ENCODE data around the gene CRLF3.
"Not testable (repeated sequence)": the region's sequence is repeated elsewhere in the genome, so short reads cannot be mapped to it uniquely, and the experiment has no call there.

Gene CRLF3

DNA sequence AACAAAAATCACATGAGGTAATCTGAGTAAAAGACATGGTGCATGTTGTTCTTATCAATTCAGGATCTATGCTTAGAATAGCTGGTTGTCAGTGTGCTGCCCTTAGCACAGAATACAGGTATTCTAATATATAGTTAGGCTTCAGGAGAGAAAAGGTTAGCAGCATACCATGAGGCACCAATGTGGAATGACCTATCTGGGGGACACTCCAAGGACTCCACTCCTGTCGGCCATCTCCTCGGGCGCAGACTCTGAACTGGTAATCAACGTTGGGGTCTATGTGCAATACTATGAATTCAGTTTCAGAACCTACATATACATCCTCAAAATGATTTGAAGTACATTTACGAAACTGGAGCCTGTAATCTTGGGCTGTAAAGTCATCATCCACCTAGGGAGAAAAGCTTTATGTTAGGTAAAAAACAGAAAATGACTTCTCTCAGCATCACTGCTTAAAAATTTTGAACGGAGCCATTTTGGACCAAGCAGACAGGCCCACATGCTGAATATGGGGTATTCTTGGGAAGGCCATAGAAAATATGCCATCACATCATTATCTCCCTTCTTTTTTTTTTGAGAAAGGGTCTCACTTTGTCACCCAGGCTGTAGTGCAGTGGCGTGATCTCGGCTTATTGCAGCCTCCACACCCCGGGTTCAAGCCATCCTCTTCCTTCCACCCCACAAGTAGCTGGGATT is 31.1 kb downstream of the CRLF3 start:
- no peak overlapping the region for H3K4me3 ChIP-seq (ENCODE audit: low read depth, low read length)
- no peaks in the 10 kb centered on the region for H3K79me2 ChIP-seq (ENCODE audit: control insufficient read depth, insufficient read depth, low read length, unreplicated experiment)
- no peaks in the 10 kb centered on the region for H3K4me1 ChIP-seq (ENCODE audit: control insufficient read depth, insufficient read depth, low read length, unreplicated experiment)
- H3K27ac ChIP-seq (ENCODE audit: low read depth, low read length), result no peak overlapping the region
- no peaks in the 10 kb centered on the region for H3K27me3 ChIP-seq (ENCODE audit: insufficient read depth, low read length)
- peaks cover 24% of the 10 kb centered on the region for H3K36me3 ChIP-seq (ENCODE audit: insufficient read depth, low read length)
- no peak overlapping the region for H2AFZ ChIP-seq (ENCODE audit: low read length, unreplicated experiment)

GRCh38 chr17:30790279-30790678 is 34.2 kb downstream of the CRLF3 start:
- no peaks in the 10 kb centered on the region for H3K79me2 ChIP-seq (ENCODE audit: control insufficient read depth, insufficient read depth, low read length, unreplicated experiment)
- no peaks in the 10 kb centered on the region for H3K4me1 ChIP-seq (ENCODE audit: control insufficient read depth, insufficient read depth, low read length, unreplicated experiment)
- H3K36me3 ChIP-seq (ENCODE audit: insufficient read depth, low read length), result peaks cover 24% of the 10 kb centered on the region
- no peak overlapping the region for H3K4me3 ChIP-seq (ENCODE audit: low read depth, low read length)
- peak overlapping the region; percentile 13 for H3K27ac ChIP-seq (ENCODE audit: low read depth, low read length)
- no peak overlapping the region for H2AFZ ChIP-seq (ENCODE audit: low read length, unreplicated experiment)
- no peaks in the 10 kb centered on the region for H3K27me3 ChIP-seq (ENCODE audit: insufficient read depth, low read length)

DNA sequence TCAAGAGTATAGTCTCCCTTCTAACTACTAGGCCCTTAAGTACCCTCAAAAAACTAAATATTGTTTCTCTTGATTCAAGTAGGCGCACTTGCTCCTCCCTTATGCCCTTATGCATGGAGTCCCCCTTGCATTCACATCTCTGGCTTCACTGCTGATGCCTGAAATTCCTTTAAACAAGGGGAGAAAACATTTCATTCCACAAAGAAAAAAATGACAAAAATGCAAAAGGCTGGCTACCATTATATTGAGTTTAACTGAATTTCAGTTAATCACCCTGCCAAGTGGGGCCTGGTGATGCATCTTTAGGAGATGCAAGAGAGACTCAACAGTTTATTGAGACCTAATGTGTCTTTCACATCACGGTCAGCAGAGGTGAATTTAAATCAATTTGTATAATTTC is 35.6 kb downstream of the CRLF3 start:
- no peaks in the 10 kb centered on the region for H3K4me1 ChIP-seq (ENCODE audit: control insufficient read depth, insufficient read depth, low read length, unreplicated experiment)
- no peaks in the 10 kb centered on the region for H3K79me2 ChIP-seq (ENCODE audit: control insufficient read depth, insufficient read depth, low read length, unreplicated experiment)
- H3K36me3 ChIP-seq (ENCODE audit: insufficient read depth, low read length), result peaks cover 24% of the 10 kb centered on the region
- H3K27ac ChIP-seq (ENCODE audit: low read depth, low read length), result no peak overlapping the region
- H2AFZ ChIP-seq (ENCODE audit: low read length, unreplicated experiment), result no peak overlapping the region
- H3K27me3 ChIP-seq (ENCODE audit: insufficient read depth, low read length), result no peaks in the 10 kb centered on the region
- no peak overlapping the region for H3K4me3 ChIP-seq (ENCODE audit: low read depth, low read length)

- Histone ChIP-seq H3K4me3 (ENCODE audit: low read depth, low read length) (no peak overlapping the region), H3K27me3 (ENCODE audit: insufficient read depth, low read length) (no peaks in the 10 kb centered on the region), H3K79me2 (ENCODE audit: control insufficient read depth, insufficient read depth, low read length, unreplicated experiment) (no peaks in the 10 kb centered on the region), H2AFZ (ENCODE audit: low read length, unreplicated experiment) (no peak overlapping the region), H3K4me1 (ENCODE audit: control insufficient read depth, insufficient read depth, low read length, unreplicated experiment) (no peaks in the 10 kb centered on the region), H3K27ac (ENCODE audit: low read depth, low read length) (no peak overlapping the region), H3K36me3 (ENCODE audit: insufficient read depth, low read length) (peaks cover 14% of the 10 kb centered on the region)
Observed at GRCh38 chr17:30782206-30782605, 42.3 kb downstream of the CRLF3 start.

DNA sequence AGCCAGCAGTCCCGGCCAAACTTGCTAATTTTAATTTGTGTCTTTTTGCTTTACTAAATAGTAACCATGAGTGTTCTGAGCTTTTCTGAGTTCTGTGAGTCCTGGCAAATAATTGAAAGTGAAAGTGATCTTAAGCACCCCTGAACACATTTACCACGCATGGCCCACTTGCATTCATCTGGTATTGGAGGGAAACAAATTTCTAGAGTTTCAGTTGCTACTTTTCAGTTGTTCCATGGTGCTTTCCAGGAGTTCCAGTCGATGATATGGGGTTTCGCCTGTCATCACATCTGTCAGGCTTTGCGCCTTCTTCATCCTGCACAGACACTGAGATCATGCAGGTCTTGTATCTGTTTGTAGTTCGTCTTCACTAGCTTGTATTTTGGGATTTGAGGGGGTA is 44.1 kb downstream of the CRLF3 start:
- no peak overlapping the region for H2AFZ ChIP-seq (ENCODE audit: low read length, unreplicated experiment)
- H3K36me3 ChIP-seq (ENCODE audit: insufficient read depth, low read length), result peaks cover 14% of the 10 kb centered on the region
- H3K4me3 ChIP-seq (ENCODE audit: low read depth, low read length), result no peak overlapping the region
- no peaks in the 10 kb centered on the region for H3K27me3 ChIP-seq (ENCODE audit: insufficient read depth, low read length)
- no peak overlapping the region for H3K27ac ChIP-seq (ENCODE audit: low read depth, low read length)
- H3K79me2 ChIP-seq (ENCODE audit: control insufficient read depth, insufficient read depth, low read length, unreplicated experiment), result no peaks in the 10 kb centered on the region
- H3K4me1 ChIP-seq (ENCODE audit: control insufficient read depth, insufficient read depth, low read length, unreplicated experiment), result no peaks in the 10 kb centered on the region

DNA sequence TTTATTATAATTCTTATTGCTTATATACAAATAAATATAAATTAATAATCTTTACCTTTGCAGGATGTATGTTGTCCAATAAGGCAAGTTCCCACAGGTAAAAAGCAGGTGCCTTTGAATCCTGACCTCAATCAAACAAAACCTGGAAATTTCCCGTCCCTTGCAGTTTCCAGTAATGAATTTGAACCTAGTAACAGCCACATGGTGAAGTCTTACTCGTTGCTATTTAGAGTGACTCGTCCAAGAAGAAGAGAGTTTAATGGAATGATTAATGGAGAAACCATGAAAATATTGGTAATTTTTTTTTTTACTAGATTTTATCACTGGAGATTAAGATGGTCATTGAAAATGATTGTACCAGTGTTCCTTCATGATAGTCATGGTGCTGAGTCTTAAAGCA is 55.7 kb downstream of the CRLF3 start:
- H3K79me2 ChIP-seq (ENCODE audit: control insufficient read depth, insufficient read depth, low read length, unreplicated experiment); H3K36me3 ChIP-seq (ENCODE audit: insufficient read depth, low read length); H3K4me1 ChIP-seq (ENCODE audit: control insufficient read depth, insufficient read depth, low read length, unreplicated experiment); H3K4me3 ChIP-seq (ENCODE audit: low read depth, low read length); H2AFZ ChIP-seq (ENCODE audit: low read length, unreplicated experiment); H3K27me3 ChIP-seq (ENCODE audit: insufficient read depth, low read length): not testable (repeated sequence)
- H3K27ac ChIP-seq (ENCODE audit: low read depth, low read length), result peak overlapping the region; percentile 60; the same call in 1 of the 2 replicates

DNA sequence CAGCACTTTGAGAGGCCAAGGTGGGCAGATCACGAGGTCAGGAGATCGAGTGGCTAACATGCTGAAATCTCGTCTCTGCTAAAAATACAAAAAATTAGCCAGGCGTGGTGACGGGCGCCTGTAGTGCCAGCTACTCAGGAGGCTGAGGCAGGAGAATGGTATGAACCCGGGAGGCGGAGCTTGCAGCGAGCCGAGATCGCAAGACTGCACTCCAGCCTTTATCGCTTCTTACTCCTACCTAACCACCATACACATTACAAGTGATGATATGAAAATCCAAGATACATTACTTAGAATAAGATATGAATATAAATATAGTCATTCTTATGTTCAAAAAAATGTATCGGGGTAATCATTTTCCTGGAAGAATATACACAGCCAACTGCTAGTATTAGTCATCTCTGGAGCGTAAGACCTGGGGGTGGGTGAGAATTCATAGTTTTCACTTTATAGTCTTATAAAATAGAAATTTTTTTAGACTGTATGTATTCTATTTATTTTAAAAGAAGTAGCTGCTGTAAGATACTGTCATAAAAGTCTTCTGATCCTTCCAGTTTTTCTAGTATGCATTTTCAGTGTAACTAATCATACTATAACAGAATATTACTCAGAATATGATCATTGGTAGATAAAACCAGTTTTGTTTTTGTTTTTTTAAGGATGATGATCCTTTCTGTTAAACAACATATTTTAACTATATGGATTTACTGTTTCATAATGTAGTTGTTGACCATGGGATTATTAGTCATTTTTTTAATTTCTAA is 56.7 kb downstream of the CRLF3 start:
- peak overlapping the region; percentile 60 for H3K27ac ChIP-seq (ENCODE audit: low read depth, low read length)
- not testable (repeated sequence) for H3K4me1 ChIP-seq (ENCODE audit: control insufficient read depth, insufficient read depth, low read length, unreplicated experiment); H2AFZ ChIP-seq (ENCODE audit: low read length, unreplicated experiment); H3K27me3 ChIP-seq (ENCODE audit: insufficient read depth, low read length); H3K36me3 ChIP-seq (ENCODE audit: insufficient read depth, low read length); H3K4me3 ChIP-seq (ENCODE audit: low read depth, low read length); H3K79me2 ChIP-seq (ENCODE audit: control insufficient read depth, insufficient read depth, low read length, unreplicated experiment)

DNA sequence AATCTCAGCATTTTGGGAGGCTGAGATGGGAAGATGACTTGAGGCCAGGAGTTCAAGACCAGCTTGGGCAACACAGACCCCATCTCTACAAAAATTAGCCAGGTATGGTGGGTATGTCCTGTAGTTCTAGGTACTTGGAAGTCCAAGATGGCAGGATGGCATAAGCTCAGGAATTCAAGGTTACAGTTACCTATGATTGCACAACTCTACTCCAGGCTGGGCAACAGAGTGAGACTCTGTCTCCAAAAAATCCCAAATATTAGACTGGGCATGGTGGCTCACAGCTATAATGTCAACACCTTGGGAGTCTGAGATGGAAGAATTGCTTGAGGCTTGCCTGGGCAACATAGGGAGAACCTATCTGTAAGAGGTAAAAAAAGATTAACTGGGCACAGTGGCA is 63.4 kb downstream of the CRLF3 start:
- H3K79me2 ChIP-seq (ENCODE audit: control insufficient read depth, insufficient read depth, low read length, unreplicated experiment), result peaks cover 11% of the 10 kb centered on the region
- H3K4me3 ChIP-seq (ENCODE audit: low read depth, low read length), result no peak overlapping the region
- H3K36me3 ChIP-seq (ENCODE audit: insufficient read depth, low read length), result 0 out of 2 replicates have a peak, but pooled peaks cover 4% of the 10 kb centered on the region
- no peak overlapping the region for H3K27ac ChIP-seq (ENCODE audit: low read depth, low read length)
- no peaks in the 10 kb centered on the region for H3K4me1 ChIP-seq (ENCODE audit: control insufficient read depth, insufficient read depth, low read length, unreplicated experiment)
- H3K27me3 ChIP-seq (ENCODE audit: insufficient read depth, low read length), result no peaks in the 10 kb centered on the region
- H2AFZ ChIP-seq (ENCODE audit: low read length, unreplicated experiment), result no peak overlapping the region

GRCh38 chr17:30753291-30753690 is 71.2 kb downstream of the CRLF3 start:
- H3K4me1 ChIP-seq (ENCODE audit: control insufficient read depth, insufficient read depth, low read length, unreplicated experiment); H3K36me3 ChIP-seq (ENCODE audit: insufficient read depth, low read length); H3K27ac ChIP-seq (ENCODE audit: low read depth, low read length); H3K27me3 ChIP-seq (ENCODE audit: insufficient read depth, low read length); H2AFZ ChIP-seq (ENCODE audit: low read length, unreplicated experiment); H3K4me3 ChIP-seq (ENCODE audit: low read depth, low read length): not testable (repeated sequence)
- H3K79me2 ChIP-seq (ENCODE audit: control insufficient read depth, insufficient read depth, low read length, unreplicated experiment), result peaks cover 13% of the 10 kb centered on the region

DNA sequence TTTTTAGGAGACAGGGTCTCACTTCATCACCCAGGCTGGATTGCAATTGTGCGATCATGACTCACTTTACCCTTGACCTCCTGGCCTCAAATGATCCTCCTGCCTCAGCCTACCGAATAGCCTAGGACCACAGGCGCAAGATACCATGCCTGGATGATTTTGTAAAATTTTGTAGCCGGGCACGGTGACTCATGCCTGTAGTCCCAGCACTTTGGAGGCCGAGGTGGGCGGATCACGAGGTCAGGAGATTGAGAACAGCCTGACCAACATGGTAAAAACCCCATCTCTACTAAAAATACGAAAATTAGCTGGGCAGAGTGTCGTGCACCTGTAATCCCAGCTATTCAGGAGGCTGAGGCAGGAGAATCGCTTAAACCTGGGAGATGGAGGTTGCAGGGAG is 73.5 kb downstream of the CRLF3 start:
- not testable (repeated sequence) for H3K27me3 ChIP-seq (ENCODE audit: insufficient read depth, low read length); H2AFZ ChIP-seq (ENCODE audit: low read length, unreplicated experiment); H3K27ac ChIP-seq (ENCODE audit: low read depth, low read length); H3K36me3 ChIP-seq (ENCODE audit: insufficient read depth, low read length); H3K4me3 ChIP-seq (ENCODE audit: low read depth, low read length); H3K4me1 ChIP-seq (ENCODE audit: control insufficient read depth, insufficient read depth, low read length, unreplicated experiment); H3K79me2 ChIP-seq (ENCODE audit: control insufficient read depth, insufficient read depth, low read length, unreplicated experiment)

- not testable (repeated sequence) for H3K27me3 ChIP-seq (ENCODE audit: insufficient read depth, low read length); H3K36me3 ChIP-seq (ENCODE audit: insufficient read depth, low read length); H3K27ac ChIP-seq (ENCODE audit: low read depth, low read length); H3K79me2 ChIP-seq (ENCODE audit: control insufficient read depth, insufficient read depth, low read length, unreplicated experiment); H2AFZ ChIP-seq (ENCODE audit: low read length, unreplicated experiment); H3K4me1 ChIP-seq (ENCODE audit: control insufficient read depth, insufficient read depth, low read length, unreplicated experiment); H3K4me3 ChIP-seq (ENCODE audit: low read depth, low read length)
Observed at GRCh38 chr17:30747621-30748020, 76.9 kb downstream of the CRLF3 start.

Data from ACC112 (cell line).